SIG-M5 treated with dmso at 0.1 percent for 504 hours (cell line): ENCODE data around the gene TTC34.

Source experiments
- DNase-seq: peaks from one replicate; lab custom pipeline; 2025; ENCODE audit not compliant: unreplicated experiment; lab: John Stamatoyannopoulos, UW

The TTC34 gene

DNA sequence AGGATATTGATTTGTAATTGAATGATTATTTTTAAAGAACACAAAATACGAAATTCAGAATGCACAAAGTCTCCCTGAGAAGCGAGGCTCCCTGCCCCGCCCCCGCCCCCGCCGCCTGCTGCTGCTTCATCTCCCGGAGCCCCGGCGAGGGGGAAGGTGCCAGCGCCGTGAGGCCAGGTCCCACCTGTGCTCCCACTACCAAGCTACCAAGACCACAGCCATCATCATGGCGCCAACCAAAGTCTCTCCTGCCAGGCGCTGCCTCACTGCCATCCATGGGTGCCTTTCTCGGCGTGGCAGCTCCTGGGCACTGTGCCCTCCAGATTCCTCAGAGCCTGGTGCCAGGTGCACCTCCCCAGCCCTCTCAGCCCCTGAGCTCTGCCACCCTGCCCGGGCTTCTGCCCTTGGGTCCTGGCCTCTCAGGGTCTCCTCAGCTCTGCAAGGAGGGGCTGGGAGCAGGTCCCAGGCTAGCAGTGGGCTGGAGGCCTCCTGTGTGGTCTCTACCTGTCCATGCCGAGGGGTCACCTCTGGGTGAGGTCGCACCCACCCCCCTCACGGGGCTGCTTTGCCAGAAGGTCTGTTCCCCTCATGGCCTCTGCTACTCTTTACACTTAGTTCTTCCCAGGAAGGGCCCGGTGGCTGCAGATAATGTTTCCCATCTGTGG lies 29.4 kb upstream of the TTC34 start:
- no peak for DNase-seq

DNA sequence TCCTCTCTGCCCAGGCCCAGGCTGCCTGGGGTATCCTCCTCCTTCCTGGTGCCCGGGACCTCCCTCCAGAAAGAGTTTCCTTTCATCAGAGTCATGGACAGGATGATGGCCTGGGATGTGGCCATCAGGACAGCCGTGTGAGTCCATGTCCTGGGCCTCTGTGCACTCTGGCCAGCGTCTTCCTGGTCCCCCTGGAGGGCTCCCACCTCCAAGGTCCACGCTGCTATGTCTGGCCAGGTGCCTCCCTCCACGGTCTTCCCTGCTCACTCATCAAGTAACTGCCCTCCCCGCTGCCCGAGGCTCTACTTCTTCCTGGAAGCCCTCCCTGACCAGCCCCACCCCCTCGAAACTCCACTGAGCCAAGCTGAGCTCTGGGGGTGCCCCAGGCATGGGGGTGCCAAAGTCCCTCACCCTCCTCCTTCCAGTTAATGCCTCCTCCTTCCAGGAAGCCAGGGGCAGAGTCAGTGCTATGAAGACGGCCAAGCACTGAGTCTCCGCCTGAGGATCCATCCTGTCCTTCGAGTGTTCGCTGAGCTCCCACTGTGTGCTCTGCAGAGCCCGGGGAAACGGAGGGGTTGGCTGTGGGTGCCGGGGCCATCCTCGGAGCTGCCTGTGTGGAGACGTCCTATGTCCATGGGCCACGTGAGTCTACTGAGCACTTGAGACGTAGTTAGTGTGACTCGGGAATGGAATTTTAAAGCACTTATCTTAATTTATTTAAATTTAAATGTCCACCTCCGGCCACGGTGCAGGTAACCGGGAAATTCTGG lies 28.5 kb upstream of the TTC34 start:
- DNase-seq: no peak

DNA sequence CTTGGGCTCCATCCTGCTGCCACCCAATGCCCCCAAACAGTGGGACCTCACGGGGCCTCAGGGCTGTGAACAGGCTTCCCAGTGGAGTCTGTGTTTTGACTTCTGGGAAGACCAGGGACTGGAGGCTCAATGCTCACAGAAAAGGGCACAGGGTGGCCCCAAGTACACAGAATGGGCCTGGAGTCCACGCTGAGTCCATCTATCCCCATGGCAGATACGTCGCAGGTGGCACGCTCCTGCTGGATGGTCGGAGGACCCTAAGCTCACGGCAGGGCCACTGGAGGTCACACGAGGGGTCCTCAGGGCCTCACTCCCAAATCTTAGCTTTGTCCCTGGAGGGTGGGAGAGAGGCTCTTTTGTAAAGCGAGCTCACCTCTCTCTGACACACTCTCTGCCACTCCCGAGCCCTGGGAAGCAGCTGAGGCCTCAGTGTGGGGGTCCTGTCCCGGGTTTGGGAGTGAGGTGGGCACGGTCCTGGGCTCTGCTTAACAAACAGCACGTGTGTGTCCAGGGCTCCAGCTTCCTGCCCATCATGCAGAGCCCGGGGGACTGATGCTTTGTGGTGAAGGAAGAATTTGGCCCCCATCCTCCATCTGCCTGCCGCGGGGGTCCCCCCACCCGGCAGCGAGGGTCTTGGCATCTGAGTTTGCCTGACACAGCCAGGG lies 27.2 kb upstream of the TTC34 start:
- no peak for DNase-seq

GRCh38 chr1:2826736-2827292 lies 25.3 kb upstream of the TTC34 start:
- no peak for DNase-seq

- no peak for DNase-seq
Observed at GRCh38 chr1:2826316-2826715, 24.8 kb upstream of the TTC34 start.

DNA sequence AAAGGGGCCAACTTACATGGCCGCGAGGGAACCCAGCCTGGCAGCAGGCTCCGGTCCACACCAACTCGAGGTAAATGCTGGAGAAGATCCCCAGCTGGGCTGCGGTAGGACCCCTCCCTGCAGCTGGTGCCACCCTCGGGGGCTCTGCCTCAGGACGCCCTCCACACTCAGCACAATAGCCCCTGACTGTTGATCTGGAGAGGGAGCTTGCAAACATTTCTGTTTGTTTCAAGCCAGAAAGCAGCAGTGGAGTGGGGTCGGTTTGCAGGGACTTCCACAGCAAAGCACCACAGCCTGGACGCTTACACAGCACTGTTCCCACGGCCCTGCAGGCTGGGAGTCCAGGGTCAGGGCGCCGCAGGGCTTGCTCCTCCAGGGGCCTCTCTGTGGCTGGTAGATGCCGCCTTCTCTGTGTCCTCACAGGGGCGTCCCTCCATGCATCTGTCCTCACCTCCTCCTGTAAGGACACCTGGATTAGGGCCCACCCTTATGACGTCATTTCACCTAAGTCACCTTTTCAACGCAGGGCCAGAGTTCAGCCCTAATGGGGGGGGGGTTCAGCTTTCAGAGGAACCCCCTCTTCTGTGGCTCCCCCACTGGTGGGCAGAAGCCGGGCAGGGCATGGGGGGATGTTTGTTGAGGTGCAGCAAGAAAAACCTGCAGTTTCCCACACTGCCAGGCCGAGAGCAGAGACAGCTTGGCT lies 24.1 kb upstream of the TTC34 start:
- DNase-seq: no peak

DNA sequence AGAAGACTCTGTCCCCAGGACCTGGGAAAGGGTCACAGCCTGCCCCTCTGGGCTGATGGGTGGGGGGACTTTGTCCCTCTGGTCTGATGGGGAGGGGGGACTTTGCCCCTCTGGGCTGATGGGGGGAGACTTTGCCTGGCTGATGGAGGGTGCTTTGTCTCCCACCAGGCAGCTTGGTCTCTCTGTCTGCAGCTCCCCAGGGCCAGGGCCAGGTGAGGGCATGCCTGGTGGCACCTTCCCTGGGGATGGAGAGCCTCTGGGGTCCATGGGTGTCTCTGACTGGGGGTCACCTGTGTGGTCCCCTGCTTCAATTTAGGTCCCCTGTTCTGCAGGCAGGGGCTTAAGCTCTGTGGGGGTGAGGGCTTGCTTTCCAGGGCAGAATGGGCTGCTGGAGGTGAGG lies 23.5 kb upstream of the TTC34 start:
- DNase-seq: no peak

DNA sequence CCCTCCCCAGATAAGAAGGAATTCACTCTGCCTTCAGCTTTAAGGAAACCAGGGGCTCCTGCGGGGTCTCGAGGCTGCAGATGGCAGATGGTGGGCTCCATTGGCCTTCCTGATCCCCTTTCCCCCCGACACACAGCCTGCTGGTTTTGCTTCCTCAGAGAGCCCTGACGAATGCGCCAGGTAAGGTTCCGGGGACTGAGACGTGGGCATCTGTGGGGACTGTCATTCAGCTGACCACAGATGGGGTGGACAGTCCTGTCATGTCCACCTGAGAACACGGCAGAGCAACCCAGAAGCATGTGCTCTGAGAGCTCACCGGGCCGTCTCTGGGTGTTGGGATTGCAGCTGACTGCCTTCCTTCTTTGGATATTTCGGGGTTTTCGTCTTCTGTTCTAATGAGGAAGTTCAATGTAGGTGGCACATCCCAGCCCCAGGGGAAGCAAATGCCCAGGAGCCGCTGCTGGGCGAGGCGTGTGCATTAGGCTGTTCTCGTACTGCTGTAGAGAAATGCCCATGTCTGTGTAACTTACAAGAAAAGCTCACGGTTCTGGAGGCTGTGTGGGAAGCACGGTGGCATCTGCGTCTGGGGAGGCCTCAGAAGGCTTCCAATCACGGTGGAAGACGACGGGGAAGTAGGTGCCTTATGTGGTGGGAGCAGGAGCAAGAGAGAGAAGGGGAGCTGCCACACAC lies 22.6 kb upstream of the TTC34 start:
- DNase-seq: no peak

DNA sequence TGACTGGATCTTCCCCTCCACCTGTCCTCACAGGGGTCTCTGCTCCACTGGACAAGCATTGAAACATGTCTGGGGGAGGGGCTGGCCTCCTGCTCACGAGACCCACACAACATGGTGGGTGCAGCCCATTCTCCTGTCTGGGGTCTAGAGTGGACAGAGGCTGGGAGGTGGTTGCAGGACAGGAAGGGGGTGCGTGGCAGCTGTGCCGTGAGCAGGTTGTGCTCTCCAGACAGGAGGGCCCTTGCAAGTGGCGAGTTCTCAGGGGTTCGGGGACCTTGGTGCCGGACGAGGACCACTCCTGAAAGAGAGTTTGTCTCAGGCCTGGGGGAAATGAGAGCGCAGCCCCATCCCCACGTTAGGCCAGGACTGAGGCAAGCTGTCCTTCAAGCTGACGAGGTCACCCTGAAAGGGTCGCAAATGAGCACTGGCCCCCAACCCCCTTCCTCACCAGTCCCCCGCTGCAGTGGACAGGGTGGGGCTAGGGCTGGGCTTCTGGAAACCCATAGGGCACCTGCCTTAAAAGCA lies 21.2 kb upstream of the TTC34 start:
- no peak for DNase-seq

DNA sequence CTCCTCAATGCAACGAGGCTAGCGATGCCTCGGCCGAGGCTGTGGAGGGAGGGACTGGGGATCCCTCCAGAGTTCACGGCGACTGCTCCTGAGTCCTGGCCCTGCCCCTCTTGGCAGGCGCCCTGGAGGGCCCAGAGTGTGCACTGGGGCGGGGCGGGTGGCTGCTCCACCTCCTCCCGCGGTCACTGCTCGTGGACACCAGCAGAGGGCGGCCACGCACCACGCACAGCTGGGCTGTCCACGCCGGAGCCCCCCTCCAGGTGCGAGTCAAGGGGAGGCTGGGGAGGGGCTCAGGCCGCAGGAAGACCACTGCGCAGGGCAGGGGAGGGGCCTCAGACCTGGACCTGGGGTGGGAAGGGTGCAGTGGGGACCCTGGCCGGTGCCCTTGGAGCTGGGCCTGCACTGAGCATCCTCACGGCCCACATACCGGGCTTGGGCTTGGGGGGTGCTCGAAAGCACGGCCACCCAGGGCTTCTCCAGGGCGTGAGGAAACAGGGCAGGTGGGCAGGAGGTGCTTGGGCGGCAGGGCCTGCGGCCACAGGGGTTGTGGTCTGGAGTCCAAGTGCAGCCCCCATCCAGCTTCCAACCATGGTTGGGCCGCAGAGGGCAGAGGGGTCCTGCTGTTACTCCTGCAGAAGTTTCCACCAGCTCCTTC lies 20.6 kb upstream of the TTC34 start:
- DNase-seq: no peak

GRCh38 chr1:2821373-2821955 lies 20.0 kb upstream of the TTC34 start:
- no peak for DNase-seq

DNA sequence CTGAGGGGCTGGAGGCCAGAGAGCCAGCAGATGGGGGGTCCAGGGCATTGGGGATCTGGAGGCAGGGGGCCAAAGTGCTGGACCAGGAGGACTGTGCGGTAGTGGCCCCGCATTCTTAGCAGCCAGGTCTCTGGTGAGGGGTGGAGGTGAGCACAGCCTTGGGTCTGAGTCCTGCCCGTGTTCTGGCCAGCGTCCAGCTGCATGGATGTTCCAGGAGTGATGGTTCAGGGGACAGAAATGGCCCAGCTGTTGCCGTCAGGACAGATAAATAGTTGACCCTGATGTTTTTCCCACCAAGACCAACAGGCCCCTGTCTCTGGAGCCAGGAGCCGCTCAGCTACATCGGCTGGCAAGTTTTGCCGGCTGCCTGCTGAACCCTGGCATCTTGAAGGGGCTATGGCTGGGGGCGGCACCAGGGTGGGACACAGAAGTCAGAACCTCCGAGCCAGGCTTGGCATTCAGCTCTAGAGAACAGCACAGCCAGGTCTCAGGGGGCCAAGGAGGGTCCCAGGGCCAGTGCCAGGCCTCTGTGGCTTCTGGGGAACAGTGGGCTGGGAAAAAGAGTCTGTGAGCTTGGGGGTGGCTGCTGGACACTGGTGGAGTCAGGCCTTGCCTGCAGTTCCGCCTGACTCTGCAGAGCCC lies 19.4 kb upstream of the TTC34 start:
- no peak for DNase-seq

DNA sequence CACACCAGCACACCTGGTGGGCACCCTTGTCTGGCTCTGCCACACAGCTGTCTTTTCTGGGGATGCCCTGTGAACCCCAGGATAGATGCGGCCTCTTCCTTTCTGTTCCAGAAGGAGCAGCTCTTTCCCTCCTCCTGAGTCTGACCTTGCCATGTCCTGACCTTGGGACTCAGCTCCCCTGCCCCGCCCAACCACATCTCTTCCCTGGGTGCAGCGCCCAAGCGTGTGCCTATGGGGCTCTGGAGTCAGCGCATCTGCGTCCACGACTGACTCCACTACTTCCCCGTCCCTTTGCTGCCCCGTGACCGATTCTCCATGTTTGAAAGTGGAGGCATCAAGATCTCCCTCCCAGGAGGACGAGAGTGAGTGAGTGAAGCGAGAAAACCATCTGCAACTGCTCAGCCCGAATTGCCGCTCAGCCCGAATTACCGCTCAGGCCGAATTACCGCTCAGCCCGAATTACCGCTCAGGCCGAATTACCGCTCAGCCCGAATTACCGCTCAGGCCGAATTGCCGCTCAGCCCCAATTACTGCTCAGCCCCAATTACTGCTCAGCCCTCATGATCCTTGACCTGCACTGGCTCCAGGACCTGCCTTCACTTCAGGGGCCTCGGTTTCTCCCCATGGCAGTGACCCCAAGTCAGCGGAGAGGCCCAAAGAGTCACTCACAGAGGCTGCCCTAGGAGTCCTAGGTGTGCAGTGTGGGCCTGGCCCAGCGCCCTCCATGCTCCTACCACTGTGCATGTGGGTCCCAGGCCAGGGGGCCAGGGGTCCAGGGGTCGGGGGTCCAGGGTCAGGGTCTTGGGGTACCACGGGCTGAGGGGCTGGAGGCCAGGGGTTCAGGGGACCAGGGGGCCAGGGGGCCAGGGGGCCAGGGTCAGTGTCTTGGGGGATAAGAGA lies 18.6 kb upstream of the TTC34 start:
- no peak for DNase-seq

GRCh38 chr1:2819429-2819828 lies 17.9 kb upstream of the TTC34 start:
- no peak for DNase-seq

DNA sequence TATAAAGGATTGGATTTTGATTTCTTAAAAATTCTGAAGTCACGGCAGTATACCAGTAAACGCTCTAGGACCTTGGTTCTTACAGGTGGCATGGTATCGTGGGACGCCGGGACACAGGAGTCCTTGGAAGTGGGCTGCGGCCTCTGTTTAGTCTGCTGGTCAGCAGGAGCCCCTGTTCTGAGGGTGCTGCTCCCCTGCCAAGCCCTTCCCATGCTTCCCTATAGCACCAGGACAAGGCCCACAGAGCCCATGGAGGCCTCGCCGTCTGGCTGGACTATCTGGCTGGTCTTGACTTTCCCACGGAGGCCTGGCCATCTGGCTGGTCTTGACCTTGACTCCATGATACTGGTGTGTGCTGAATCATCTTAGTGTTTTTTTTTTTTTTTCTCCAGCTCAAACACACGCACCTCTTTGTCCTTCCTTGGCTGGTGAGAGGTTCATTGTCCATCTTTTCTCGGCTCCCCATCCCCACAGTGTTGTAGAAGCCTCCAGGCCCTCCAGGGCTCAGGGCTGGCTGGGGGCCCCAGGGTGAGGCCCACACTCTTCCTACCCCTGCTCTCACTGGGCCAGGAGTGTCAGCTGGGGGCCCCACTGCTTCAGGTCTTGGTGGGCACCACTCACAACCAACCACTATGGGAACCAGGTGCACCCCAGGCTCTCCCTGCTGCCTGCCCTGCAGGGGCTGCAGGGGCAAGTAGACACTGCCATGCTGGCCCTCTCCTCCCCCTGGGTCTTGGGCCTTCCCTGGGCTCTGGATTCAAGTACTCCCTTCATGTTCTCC lies 16.5 kb upstream of the TTC34 start:
- no peak for DNase-seq

GRCh38 chr1:2816786-2817185 lies 15.3 kb upstream of the TTC34 start:
- DNase-seq: no peak

- DNase-seq: no peak
Observed at GRCh38 chr1:2815551-2815950, 14.1 kb upstream of the TTC34 start.
